NCI-H146 treated with DMSO at 0.1 percent for 48 hours (cell line): ENCODE measurements around the gene PRPF38A.

Experiments
- DNase-seq: peaks from one replicate; lab custom pipeline; 2025; ENCODE audit not compliant: unreplicated experiment; lab: John Stamatoyannopoulos, UW

PRPF38A gene

GRCh38 chr1:52393174-52393573, 11.2 kb upstream of the PRPF38A start:
- DNase-seq, result no peak

- no peak for DNase-seq
Measured at GRCh38 chr1:52399629-52400028, 4.8 kb upstream of the PRPF38A start.

DNA sequence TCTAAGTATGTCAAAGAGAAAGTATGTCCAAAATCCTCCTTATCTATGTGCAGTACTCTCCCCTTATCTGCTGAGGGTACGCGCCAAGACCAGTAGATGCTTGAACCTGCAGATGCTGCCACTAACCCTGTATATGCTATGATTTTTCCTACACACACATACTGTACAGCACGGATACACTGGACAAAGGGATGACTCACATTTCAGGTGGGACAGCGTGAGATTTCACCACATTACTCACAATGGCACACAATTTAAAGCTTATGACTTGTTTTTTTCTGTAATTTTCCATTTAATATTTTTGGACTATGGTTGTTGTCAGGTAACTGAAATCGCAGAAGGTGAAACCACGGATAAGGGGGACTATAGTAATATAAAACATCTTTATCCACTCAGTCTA, 4.3 kb upstream of the PRPF38A start:
- no peak for DNase-seq

DNA sequence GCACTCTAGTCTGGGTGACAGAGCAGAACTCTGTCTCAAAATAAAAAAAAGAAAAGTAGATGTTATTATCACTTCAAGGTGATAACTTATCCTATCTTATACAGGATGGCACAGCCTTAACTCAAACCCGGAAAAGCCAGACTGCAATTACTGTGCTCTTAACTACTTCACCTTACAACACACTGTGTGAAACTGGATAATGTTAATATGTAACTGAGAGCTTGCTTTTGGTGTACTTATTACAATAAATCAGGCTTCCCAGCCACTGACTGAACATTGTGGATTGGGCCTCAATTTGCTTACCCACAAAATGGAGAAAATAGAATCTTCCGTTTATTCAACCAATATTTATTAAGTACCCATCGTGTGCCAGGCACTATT, 1.6 kb upstream of the PRPF38A start:
- DNase-seq, result no peak

GRCh38 chr1:52403566-52404115, 761 bp upstream of the PRPF38A start:
- peak; percentile 30 for DNase-seq

DNA sequence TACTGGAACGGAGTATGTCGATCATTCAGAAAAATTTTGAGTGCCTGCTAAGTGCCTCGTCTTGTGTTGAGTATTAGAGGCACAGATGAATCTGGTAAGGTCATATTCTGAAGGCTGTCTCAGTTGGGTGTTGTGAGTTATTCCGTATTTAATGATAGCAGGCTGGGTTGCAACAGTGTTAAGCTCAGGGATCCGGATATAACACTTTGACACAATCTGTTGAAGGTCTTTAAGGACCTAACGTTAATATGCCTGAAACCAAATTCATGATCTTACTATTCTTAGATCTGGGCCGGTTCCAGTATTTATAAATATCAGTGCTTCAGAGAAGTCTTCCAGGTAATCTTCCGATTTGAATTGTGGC, 555 bp downstream of the PRPF38A start:
- no peak for DNase-seq

GRCh38 chr1:52413410-52413989, 9.1 kb downstream of the PRPF38A start:
- DNase-seq, result no peak

GRCh38 chr1:52414942-52415341, 10.5 kb downstream of the PRPF38A start:
- DNase-seq, result no peak

DNA sequence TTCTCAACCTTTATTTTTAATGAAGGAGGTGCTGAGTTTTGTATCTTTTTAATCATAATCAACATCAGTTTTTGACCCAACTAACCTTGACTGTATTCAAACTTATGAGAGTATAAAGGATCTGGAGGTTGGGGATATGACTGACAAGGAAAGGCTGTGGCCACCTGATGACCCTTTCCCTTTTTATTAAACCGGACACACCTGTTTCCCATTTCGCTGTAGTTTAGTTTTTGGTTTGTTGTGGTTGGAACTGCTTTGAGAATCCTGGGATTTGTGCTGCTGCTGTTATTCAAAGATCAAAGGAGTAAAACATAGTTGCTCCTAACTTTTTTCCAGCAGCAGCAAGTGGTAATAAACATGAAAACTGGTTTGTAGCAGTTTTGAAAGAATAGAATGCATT, 12.4 kb downstream of the PRPF38A start:
- DNase-seq, result no peak

GRCh38 chr1:52420713-52421112, 16.3 kb downstream of the PRPF38A start:
- no peak for DNase-seq

GRCh38 chr1:52423055-52423454, 18.7 kb downstream of the PRPF38A start:
- no peak for DNase-seq

GRCh38 chr1:52423771-52424170, 19.4 kb downstream of the PRPF38A start:
- DNase-seq, result no peak

DNA sequence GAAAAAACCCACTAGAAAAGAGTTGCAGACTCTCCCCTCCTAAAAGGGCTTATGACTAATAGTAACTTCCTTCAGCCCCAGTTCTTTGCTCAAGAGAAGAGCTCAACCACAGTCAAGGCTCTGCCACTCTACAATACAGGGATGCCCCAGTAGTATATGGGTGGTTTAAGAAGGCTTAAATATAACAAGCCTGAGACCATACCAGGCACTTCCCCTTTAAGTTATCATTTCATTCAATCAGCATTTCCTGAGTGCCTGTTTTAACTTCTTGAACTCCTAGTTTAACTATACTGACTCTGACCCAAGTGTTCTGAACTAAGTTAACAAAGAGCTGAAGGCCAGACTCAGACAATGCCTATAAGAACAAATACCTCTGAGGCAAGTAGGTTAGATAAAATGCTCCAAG, 19.8 kb downstream of the PRPF38A start:
- DNase-seq, result no peak

DNA sequence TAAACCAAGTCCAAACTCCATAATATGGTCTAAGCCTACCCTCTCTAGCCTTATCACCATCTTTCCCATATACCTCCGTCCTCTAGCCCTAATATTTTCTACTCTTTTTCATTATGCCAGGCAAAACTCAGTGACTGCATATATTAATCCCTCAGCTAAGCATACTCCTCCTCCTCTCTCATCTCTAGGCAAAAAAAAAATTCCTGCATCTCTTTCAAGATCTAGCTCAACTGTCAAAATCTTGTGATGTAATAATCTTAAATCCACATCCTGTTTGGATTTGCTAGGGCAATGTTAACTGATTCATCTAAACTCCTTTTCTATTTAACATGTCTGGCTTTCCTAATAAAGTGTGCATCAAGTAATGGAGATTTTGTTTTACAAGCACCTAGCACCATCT, 20.4 kb downstream of the PRPF38A start:
- DNase-seq, result no peak

DNA sequence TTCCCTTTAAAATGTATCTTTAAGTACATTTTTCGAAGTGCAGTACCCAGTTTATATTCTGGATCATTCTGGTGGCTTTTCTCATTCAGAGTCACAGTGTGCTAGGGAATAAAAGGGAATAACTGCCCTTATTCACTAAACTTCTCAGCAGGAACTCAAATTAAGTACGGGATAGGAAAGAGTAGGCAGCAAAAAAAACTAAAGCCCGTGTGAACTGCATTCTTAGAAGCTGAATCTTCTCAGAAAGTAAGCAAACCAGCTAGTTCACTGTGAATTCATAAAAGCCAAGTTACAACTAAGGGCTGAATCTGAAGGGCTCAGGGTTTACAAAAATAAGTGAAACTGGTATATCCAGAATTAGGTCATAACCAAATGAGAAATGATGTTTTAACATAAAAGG, 22.0 kb downstream of the PRPF38A start:
- DNase-seq, result no peak

DNA sequence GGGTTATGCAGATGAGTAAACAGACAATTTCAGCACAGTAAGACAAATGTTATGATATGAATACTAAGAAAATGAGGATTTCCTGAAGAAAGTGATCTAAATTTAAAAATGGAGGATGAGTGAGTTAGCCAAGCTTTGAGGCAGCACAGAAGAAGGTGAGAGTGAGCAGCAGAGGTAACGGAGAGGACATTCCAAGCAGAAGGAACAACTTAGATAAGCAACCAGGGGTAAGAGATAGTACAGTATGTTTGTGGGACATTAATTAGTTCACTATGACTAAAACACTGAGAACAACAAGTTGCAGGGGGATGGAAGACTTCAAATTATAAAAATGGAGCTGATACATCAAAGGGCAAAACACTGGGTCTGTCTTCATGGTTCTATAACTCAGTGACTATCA, 22.8 kb downstream of the PRPF38A start:
- no peak for DNase-seq

GRCh38 chr1:52432807-52433206, 28.4 kb downstream of the PRPF38A start:
- DNase-seq, result no peak

GRCh38 chr1:52435211-52435610, 30.8 kb downstream of the PRPF38A start:
- no peak for DNase-seq

DNA sequence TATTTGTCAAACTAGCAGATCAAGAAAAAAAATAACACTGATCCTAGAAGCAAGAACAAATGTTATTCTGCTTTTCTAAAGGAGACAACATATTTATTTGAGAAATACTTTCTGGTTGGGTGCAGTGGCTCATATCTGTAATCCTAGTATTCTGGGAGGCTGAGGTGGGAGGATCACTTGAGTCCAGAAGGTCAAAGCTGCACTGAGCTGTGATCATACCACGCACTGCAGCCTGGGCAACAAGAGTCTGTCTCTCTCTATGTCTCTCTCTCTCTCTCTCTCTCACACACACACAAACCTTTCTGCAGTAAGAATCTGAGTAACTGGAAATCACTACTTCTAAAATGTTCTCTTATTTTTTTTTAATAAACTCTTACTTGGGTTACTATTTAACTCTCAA, 31.2 kb downstream of the PRPF38A start:
- DNase-seq, result no peak

GRCh38 chr1:52436817-52437216, 32.4 kb downstream of the PRPF38A start:
- DNase-seq, result no peak

GRCh38 chr1:52439976-52440375, 35.6 kb downstream of the PRPF38A start:
- no peak for DNase-seq

DNA sequence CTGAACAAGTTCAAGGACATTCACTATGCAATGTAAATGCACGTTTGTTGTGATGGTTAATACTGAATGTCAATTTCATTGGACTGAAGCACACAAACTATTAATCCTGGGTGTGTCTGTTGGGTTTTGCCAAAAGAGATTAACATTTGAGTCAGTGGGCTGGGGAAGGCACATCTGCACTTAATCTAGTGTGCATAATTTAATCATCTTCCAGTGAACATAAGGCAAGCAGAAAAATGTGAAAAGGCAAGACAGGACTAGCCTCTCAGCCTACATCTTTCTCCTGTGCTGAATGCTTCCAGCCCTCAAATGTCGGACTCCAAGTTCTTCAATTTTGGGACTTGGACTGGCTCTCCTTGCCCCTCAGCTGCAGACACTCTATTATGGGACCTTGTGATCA, 40.1 kb downstream of the PRPF38A start:
- DNase-seq, result no peak

GRCh38 chr1:52454127-52454526, 49.7 kb downstream of the PRPF38A start:
- no peak for DNase-seq

DNA sequence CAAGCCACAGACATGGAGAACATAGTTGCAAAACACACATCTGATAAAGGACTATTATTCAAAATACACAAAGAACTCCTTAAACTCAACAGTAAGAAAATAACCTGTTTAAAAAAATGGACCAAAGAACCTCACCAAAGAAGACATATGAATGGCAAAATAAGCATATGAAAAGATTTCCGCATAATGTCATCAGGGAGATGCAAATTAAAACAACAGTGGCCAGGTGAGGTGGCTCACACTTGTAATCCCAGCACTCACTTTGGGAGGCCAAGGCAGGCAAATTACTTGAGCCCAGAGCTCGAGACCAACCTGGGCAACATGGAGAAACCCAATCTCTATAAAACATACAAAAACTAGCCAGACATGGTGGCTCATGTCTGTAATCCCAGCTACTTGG, 50.4 kb downstream of the PRPF38A start:
- DNase-seq, result no peak
